ENCODE data around the gene ZNF726.
A peak's percentile ranks its signal among the peaks of the same experiment; 100 is the strongest.
"Not testable (repeated sequence)": the region's sequence is repeated elsewhere in the genome, so short reads cannot be mapped to it uniquely, and the experiment has no call there.

The ZNF726 gene

DNA sequence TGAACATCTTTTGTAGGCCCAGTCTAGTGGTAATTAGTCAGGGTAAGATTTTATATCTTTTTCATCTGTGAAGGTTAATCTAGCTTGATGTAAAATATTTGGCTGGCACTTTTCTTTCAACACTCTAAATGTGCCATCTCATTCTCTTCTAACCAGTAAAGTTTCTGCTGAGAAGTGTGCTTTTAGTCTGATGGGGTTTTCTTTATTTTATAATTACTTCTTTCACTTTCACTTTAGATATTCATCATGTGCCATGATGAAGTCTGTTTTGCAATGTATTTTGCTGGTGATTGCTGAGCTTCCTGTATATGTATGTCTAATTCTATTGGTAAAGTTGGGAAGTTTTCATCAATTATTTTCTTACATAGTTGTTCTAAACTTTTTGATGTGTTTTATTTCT lies 31.9 kb downstream of the ZNF726 start:
- DNase-seq = no peak

DNA sequence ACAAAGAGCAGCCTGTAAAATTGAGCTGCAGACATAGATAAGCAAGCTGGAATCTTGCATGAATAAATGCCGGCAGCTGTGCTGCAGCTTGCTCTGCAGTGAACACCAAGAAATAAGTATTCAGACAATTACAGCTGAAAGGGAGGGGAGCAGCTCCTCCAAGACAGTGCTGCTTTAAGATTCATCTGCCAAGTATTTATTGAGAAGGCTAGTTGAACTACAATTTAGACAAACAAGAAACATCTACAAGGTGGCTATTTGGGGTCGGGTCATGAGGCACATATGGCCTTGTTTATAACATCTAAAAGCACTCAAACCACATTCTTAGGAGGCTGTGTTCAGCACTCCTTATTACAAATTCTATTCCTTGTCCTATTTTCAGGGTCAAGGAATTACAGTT lies 34.9 kb downstream of the ZNF726 start:
- DNase-seq = no peak

DNA sequence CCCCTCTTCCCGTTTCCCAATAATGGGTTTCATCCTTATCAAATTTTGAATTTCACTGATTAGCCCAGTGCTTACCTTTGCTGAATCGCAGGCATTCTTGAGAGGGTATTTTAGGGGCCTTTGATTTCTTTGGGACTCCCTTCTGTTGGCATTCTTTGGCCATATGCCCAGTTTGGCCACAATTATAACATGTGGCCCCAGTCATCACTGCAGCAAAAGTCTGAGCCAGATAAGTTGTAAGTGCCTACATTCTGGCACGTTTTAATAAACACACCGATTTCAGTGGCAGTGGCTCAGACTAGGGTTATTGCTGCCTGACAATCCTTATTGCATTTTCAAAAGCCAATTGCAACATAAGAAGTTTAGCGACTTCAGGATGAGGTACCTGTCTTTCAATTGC lies 41.4 kb downstream of the ZNF726 start:
- DNase-seq = no peak

DNA sequence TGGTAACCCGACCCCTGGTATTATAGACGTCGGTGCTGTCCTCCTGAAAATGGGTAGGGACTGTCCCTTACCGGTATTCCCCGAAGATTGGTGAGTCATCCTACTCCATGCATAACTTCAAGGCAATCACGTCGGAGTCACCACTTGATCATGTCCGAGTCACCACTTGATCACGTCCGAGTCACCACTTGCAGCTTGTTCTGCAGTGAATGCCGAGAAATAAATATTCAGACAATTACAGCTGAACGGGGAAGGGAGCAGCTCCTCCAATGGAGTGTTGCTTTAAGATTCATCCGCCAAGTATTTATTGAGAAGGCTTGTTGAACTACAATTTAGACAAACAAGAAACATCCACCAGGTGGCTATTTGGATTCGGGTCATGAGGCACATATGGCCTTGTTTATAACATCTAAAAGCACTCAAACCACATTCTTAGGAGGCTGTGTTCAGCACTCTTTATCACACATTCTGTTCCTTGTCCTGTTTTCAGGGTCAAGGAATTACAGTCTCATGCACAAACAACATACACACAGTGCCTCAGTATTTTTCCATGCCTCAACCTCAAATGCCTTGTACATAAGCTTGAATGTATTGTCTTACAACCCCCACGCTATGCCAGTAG lies 43.1 kb downstream of the ZNF726 start:
- DNase-seq = peak; percentile 2

DNA sequence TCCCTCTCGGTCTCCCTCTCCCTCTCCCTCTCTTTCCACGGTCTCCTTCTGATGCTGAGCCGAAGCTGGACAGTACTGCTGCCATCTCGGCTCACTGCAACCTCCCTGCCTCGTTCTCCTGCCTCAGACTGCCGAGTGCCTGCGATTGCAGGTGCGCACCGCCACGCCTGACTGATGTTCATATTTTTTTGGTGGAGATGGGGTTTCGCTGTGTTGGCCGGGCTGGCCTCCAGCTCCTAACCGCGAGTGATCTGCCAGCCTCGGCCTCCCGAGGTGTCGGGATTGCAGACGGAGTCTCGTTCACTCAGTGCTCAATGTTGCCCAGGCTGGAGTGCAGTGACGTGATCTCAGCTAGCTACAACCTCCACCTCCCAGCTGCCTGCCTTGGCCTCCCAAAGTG lies 48.7 kb downstream of the ZNF726 start:
- DNase-seq = not testable (repeated sequence)

DNA sequence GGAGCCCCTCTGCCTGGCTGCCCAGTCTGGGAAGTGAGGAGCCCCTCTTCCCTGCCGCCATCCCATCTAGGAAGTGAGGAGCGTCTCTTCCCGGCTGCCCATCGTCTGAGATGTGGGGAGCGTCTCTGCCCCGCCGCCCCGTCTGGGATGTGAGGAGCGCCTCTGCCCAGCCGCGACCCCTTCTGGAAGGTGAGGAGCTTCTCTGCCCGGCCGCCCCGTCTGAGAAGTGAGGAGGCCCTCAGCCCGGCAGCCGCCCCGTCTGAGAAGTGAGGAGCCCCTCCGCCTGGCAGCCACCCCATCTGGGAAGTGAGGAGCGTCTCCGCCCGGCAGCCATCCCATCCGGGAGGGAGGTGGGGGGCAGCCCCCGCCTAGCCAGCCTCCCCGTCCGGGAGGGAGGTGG lies 49.2 kb downstream of the ZNF726 start:
- not testable (repeated sequence) for DNase-seq

DNA sequence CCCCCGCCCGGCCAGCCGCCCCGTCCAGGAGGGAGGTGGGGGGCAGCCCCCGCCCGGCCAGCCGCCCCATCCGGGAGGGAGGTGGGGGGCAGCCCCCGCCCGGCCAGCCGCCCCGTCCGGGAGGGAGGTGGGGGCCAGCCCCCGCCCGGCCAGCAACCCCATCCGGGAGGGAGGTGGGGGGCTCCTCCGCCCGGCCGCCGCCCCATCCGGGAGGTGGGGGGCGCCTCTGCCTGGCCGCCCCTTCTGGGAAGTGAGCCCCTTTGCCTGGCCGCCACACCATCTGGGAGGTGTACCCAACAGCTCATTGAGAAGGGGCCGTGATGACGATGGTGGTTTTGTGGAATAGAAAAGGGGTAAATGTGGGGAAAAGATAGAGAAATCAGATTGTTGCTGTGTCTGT lies 49.6 kb downstream of the ZNF726 start:
- DNase-seq = not testable (repeated sequence)

DNA sequence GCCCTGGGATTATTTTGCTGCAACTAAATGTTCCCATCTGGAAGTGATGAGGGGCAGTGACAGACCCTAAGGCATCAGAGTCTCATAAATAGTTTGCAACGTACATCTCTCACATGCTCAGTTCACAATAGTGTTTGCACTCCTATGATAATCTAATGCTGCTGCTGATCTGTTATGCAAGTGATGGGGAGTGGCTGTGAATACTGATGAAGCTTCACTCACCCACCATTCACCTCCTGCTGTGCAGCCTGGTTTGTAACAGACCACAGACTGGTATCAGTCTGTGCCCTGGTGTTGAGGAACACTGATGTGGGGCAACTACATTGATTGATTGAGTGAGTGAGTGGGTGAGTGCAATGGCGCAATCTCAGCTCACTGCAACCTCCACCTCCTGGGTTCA lies 54.9 kb downstream of the ZNF726 start:
- DNase-seq = no peak

DNA sequence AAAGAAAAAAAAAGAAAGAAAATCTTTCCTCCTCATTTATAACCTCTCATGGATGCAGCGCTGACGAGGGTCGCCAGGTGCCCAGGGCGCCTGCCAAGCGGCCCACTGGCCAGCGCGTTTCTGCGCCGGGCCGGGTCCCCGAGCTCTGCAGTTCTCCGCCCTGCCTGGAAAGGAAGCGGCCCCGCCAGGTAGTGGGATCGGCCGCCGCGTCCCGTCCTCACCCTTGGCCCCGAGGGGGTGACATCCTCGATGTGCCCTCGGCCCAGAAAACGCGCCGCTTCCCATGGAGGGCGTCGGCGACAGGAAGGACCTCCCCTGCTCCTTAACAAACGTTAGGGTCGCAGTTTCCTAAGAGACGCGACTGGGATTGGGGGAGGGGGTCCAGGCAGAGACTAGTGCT lies 56.9 kb downstream of the ZNF726 start:
- no peak for DNase-seq

DNA sequence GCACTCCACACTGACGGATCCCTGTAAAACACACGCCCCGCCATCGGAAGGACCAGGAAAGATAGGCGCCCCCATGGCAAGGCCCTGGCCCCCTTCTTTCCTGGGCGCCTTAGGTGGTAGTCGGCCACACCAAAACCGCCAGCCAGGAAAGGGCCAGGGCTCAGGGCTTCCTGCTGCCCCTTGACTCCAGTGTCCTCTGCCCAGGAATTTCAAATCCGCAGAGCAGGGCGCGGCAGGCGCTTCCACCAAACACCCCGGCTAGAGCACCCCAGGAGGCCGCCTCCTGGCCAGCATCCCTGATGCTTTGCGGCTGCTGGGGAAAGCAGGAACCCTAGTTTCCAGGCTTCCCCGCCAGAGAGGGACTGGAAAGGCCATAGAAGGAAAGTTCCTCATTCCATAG lies 57.5 kb downstream of the ZNF726 start:
- no peak for DNase-seq

DNA sequence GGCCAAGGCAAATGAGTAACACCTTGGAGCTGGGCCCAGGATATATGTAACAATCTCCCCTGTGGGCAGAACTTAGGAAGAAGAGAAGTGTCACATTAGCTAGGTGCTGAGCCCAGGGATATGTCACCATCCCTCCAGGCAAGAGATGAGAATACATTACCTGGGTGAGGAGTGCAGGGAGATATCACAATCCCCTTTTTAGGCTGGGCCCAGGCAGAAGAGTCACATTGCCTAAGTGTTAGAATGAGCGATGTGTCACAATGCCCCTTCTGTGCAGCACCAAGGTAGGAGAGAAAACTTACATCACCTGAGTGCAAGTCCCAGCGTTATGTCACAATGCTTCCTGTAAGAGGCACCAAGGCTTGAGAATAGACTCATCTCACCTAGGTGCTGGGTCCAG lies 60.3 kb downstream of the ZNF726 start:
- no peak for DNase-seq

DNA sequence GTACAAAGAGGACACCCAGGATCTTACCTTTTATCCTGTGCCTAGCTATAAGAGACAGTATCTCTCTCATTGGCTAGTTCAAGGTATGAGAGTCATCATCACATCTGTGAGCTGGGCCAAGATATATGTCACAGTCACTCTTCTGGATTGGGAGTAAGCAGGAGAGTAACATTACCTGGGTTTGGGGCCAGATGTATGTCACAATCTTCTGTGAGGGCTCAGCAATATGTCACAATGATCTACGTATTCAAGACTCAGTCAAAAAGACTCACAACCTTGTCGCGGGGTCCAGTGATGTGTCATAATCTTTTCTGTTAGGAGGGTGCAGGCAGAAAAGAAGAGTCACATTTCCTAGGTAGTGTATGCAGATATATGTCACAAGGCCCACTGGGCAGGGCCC lies 61.9 kb downstream of the ZNF726 start:
- DNase-seq = not testable (repeated sequence)

DNA sequence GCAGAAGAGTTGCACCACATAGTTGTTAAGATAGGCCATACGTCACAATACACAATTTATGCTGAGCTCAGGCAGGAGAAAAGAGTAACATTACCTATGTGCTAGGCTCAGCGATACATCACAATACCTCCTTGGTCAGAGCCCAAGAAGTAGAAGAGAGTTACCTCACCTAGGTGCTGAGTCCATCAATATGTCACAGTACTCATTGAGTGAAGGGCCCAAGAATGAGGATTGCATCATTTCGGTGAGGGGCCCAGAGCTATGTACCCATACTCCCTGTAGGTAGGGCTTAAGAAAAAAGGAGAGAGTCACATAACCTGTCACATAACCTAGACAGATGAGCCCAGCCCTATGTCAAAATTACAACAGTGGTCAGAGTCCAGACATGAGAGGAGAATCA lies 62.6 kb downstream of the ZNF726 start:
- DNase-seq = not testable (repeated sequence)

DNA sequence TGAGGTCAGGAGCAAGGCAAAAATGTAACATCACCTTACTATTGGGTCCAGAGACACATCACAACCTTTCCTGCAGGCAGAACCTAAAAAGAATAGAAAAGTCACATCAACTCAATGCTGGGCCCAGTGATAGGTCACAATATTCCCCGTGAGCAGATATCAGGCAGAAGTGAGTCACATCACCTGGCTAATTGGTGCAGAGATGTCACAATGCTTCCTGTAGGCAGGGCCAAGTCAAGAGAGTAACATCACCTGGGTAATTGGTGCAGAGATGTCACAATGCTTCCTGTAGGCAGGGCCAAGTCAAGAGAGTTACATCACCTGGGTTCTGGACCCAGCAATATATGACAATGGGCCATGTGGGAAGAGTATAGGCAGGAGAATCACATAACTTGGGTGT lies 63.4 kb downstream of the ZNF726 start:
- DNase-seq = no peak

DNA sequence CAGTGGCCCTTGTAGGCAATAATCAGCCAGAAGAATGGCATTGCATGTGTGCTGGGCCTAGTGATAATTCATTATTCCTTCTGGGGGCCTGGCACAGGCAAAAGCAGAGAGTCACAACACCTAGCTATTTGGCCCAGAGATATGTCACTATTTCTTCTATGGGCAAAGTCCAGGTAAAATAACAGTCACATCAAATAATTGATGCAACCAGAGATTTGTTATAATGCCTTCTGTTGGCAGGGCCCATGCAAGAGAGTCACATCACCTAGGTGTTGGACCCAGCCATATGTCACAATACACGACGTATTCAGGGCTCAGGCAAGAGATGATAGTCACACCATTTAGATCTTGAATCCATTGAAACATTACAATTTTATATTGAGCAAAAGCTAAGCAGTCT lies 66.1 kb downstream of the ZNF726 start:
- no peak for DNase-seq

DNA sequence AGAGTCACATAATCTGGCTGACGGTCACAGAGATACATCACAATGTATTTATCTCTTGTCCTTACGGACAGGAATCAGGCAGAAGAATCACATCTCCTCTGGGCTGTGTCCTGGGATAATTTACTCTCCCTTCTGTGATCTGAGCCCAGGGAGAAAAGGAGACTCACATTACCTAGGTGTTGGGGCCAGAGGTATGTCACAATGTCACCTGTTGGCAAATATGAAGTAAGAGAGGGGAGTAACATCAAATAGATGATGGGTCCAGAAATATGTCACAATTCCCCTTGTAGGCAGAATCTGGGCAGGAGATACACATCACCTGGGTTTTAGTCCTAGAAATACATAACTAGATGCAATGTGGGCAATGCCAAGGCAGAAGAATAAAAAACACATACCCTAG lies 67.2 kb downstream of the ZNF726 start:
- no peak for DNase-seq

DNA sequence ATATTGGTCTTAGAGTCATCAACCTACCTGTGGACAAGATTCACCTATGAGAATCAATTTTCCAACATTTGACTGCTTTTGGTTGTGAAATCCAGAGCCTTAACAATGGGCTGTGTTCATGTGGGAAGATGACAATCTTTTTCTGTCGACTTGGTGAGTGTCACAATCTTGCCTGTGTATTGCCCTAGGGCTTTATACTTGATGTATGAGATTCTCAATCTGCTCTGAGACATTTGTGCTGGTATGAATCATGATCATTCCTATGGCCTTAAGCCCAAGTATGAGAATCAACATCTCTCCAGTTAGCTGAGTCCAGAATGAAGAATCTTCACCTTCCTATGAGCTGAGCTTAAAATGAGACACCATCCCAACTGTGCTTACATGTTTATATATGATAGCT lies 68.7 kb downstream of the ZNF726 start:
- DNase-seq = no peak
